HCT116 (cell line): ENCODE results near the gene TPI1. TPM values are rescaled to one million over a fixed set of nuclear protein-coding genes. Genes with fewer than 3 reads are reported as not detected.

Experiments
- ATAC-seq: fragments of 200-7000 bp; cut with Tn5 transposase; 2 replicates; pipeline ENCODE4 v1.9.1; 2020; ENCODE audit warnings: mild to moderate bottlenecking, moderate library complexity
- BruUV-seq: library from RNA; stranded (reverse); fragments of 400-500 nt; replicated peaks from 2 replicates; lab custom pipeline; 2021; lab: Mats Ljungman, UMichigan
- CTCF ChIA-PET: fragments of 300-600 bp; sonication (Branson Sonifier 250); formaldehyde crosslinking; loops from one replicate; lab custom pipeline; 2021; ENCODE audit warnings: antibody characterized with exemption; lab: Charles Lee
- POLR2A ChIA-PET: fragments of 300-600, 350-600 bp; sonication (Branson Sonifier 250); formaldehyde crosslinking; loops from one replicate; lab custom pipeline; 2021; ENCODE audit warnings: antibody characterized with exemption; lab: Charles Lee
- RAD21 ChIA-PET, 2 experiments: fragments of 300-600 bp; sonication (Branson Sonifier 250); formaldehyde crosslinking; loops; one replicate each; lab custom pipeline; 2023; ENCODE audit warnings: low total read pairs in 2 of 2; ENCODE audit not compliant: uncharacterized antibody in 2 of 2, unreplicated experiment in 2 of 2, low non-redundant PET in 1 of 2; lab: Charles Lee
- DNase-seq: peaks from one replicate; pipeline ENCODE4 v3.0.0-alpha.2; 2010; ENCODE audit warnings: low read depth, low spot score
- H2AFZ ChIP-seq: fragments of 200-600 bp; shearing (Covaris generic), sonication (generic); 2 replicates; pipeline ENCODE4 v1.6.1; 2017; ENCODE audit warnings: low read depth, mixed run types, mixed read lengths, antibody characterized with exemption, low read length; ENCODE audit not compliant: poor library complexity, severe bottlenecking
- H3K27ac ChIP-seq: 2 replicates; pipeline ENCODE4 v1.5.1; 2012; ENCODE audit warnings: low read depth, low read length
- H3K27me3 ChIP-seq: fragments of 200-600 bp; sonication (generic); 2 replicates; pipeline ENCODE4 v1.6.1; 2016; ENCODE audit warnings: mixed run types, low read length, mixed read lengths; ENCODE audit not compliant: insufficient read depth
- H3K36me3 ChIP-seq, 2 experiments: fragments of 200-500 bp in 1 of 2; fragments of 200-600 bp in 1 of 2; sonication (Bioruptor generic) in 1 of 2; sonication (generic) in 1 of 2; 2 replicates each; pipeline versions ENCODE4 v1.5.1 to v1.6.1; 2014 to 2016; ENCODE audit warnings: low read length in 2 of 2, inconsistent platforms in 1 of 2, mixed read lengths in 1 of 2, mixed run types in 1 of 2; ENCODE audit not compliant: insufficient read depth in 2 of 2, control insufficient read depth in 1 of 2
- H3K4me1 ChIP-seq, 2 experiments: fragments of 200-600 bp in 1 of 2; sonication (generic) in 1 of 2; 2 replicates each; pipeline versions ENCODE4 v1.5.1 to v1.6.1; 2012 to 2017; ENCODE audit warnings: low read length in 2 of 2, inconsistent platforms in 1 of 2, mild to moderate bottlenecking in 1 of 2, mixed read lengths in 1 of 2, mixed run types in 1 of 2, moderate library complexity in 1 of 2; ENCODE audit not compliant: insufficient read depth in 2 of 2, control insufficient read depth in 1 of 2
- H3K4me2 ChIP-seq: fragments of 200-600 bp; sonication (generic); 2 replicates; pipeline ENCODE4 v1.6.1; 2017; ENCODE audit warnings: mixed run types, low read length, mixed read lengths
- H3K4me3 ChIP-seq, 2 experiments: fragments of 200-600 bp in 1 of 2; sonication (generic) in 1 of 2; replicated peaks in 1 of 2; 2 replicates each; pipeline ENCODE4 v1.5.1; 2011 to 2016; ENCODE audit warnings: low read length in 2 of 2, control low read depth in 1 of 2, low read depth in 1 of 2, mild to moderate bottlenecking in 1 of 2, mixed read lengths in 1 of 2, mixed run types in 1 of 2
- H3K79me2 ChIP-seq: fragments of 200-600 bp; sonication (generic); 2 replicates; pipeline ENCODE4 v1.6.1; 2017; ENCODE audit warnings: mild to moderate bottlenecking, mixed run types, low read length, moderate library complexity, mixed read lengths; ENCODE audit not compliant: insufficient read depth
- H3K9ac ChIP-seq: fragments of 200-600 bp; sonication (generic); 2 replicates; pipeline ENCODE4 v1.6.1; 2016; ENCODE audit warnings: low read length, mixed read lengths
- H3K9me2 ChIP-seq: fragments of 200-600 bp; sonication (generic), shearing (Covaris generic); 2 replicates; pipeline ENCODE4 v1.6.1; 2017; ENCODE audit warnings: mixed run types, mild to moderate bottlenecking, moderate library complexity; ENCODE audit not compliant: insufficient read depth
- H3K9me3 ChIP-seq, 2 experiments: fragments of 200-500 bp in 1 of 2; fragments of 200-600 bp in 1 of 2; sonication (Bioruptor generic) in 1 of 2; sonication (generic) in 1 of 2; 2 replicates each; pipeline ENCODE4 v1.6.1; 2014 to 2017; ENCODE audit warnings: low read length in 2 of 2, mixed read lengths in 2 of 2, inconsistent platforms in 1 of 2, low read depth in 1 of 2, mild to moderate bottlenecking in 1 of 2, mixed run types in 1 of 2, moderate library complexity in 1 of 2; ENCODE audit not compliant: control insufficient read depth in 1 of 2, insufficient read depth in 1 of 2
- H4K20me1 ChIP-seq: fragments of 200-600 bp; sonication (generic), shearing (Covaris generic); 2 replicates; pipeline ENCODE4 v1.6.1; 2017; ENCODE audit warnings: mixed run types, mild to moderate bottlenecking, moderate library complexity; ENCODE audit not compliant: insufficient read depth
- CBX3 ChIP-seq: IDR thresholded peaks from 2 replicates; pipeline ENCODE4 v1.6.1; 2012; ENCODE audit warnings: low read depth
- CEBPB ChIP-seq: IDR thresholded peaks from 2 replicates; pipeline ENCODE4 v1.6.1; 2012; ENCODE audit warnings: low read depth
- EGR1 ChIP-seq: IDR thresholded peaks from 2 replicates; pipeline ENCODE4 v1.6.1; 2012; ENCODE audit warnings: low read depth
- ELF1 ChIP-seq: IDR thresholded peaks from 2 replicates; pipeline ENCODE4 v1.6.1; 2012; ENCODE audit warnings: low read depth, borderline replicate concordance
- EZH2 ChIP-seq: fragments of 200-600 bp; sonication (generic); IDR thresholded peaks from 2 replicates; pipeline ENCODE4 v1.6.1; 2017; ENCODE audit warnings: antibody characterized with exemption, mixed run types
- EZH2phosphoT487 ChIP-seq: fragments of 200-600 bp; IDR thresholded peaks from 2 replicates; pipeline ENCODE4 v1.6.1; 2018; ENCODE audit warnings: antibody characterized with exemption, borderline replicate concordance
- FOSL1 ChIP-seq: IDR thresholded peaks from 2 replicates; pipeline ENCODE4 v1.6.1; 2012; ENCODE audit warnings: low read depth
- JUND ChIP-seq: IDR thresholded peaks from 2 replicates; pipeline ENCODE4 v1.6.1; 2012
- POLR2A ChIP-seq: IDR thresholded peaks from 2 replicates; pipeline ENCODE4 v1.7.0; 2011; ENCODE audit warnings: borderline replicate concordance; ENCODE audit not compliant: insufficient read depth, insufficient read length; ENCODE audit errors: extremely low read depth
- POLR2AphosphoS5 ChIP-seq: IDR thresholded peaks from 2 replicates; pipeline ENCODE4 v1.6.1; 2011; ENCODE audit warnings: mild to moderate bottlenecking, low read depth, low read length, moderate library complexity
- RAD21 ChIP-seq: IDR thresholded peaks from 2 replicates; pipeline ENCODE4 v1.6.1; 2012; ENCODE audit warnings: low read depth, mild to moderate bottlenecking
- SRF ChIP-seq: IDR thresholded peaks from 2 replicates; pipeline ENCODE4 v1.6.1; 2012; ENCODE audit warnings: low read depth
- TCF7L2 ChIP-seq: IDR thresholded peaks from 2 replicates; pipeline ENCODE4 v1.7.0; 2011; ENCODE audit warnings: borderline replicate concordance, inconsistent platforms; ENCODE audit not compliant: insufficient read depth, insufficient read length; ENCODE audit errors: extremely low read depth
- YY1 ChIP-seq: IDR thresholded peaks from 2 replicates; pipeline ENCODE4 v1.6.1; 2011; ENCODE audit warnings: low read length, low read depth, moderate library complexity, mild to moderate bottlenecking; ENCODE audit not compliant: insufficient replicate concordance; ENCODE audit errors: extremely low read depth
- ZBTB33 ChIP-seq: IDR thresholded peaks from 2 replicates; pipeline ENCODE4 v1.6.1; 2011; ENCODE audit warnings: mild to moderate bottlenecking, low read length, moderate library complexity; ENCODE audit not compliant: insufficient replicate concordance; ENCODE audit errors: extremely low read depth
- ZFX ChIP-seq: fragments of 450-650 bp; IDR thresholded peaks from 2 replicates; pipeline ENCODE4 v1.6.1; 2017
- ZNF274 ChIP-seq: fragments of 200-500 bp; sonication (Bioruptor generic); IDR thresholded peaks from 2 replicates; pipeline ENCODE4 v1.6.1; 2014; ENCODE audit warnings: mild to moderate bottlenecking, low read depth, low read length, inconsistent platforms
- intact Hi-C: fragments of 100-400 bp; cut with micrococcal nuclease; formaldehyde crosslinking; loops from 2 replicates; pipeline ENCODE4 v1.10.0; 2022
- total RNA-seq: library from RNA; stranded (reverse); gene quantifications from one replicate; pipeline ENCODE4 v1.2.1, GENCODE V29; 2021; ENCODE audit not compliant: unreplicated experiment
- TF ChIP-seq, protein P1 (sequence below): IDR thresholded peaks from 2 replicates; pipeline ENCODE4 v1.6.1; 2012
- TF ChIP-seq, protein P2 (sequence below): IDR thresholded peaks from 2 replicates; pipeline ENCODE4 v1.6.1; 2012
- TF ChIP-seq, protein P3 (sequence below): IDR thresholded peaks from 2 replicates; pipeline ENCODE4 v1.6.1; 2012; ENCODE audit warnings: low read depth

Gene TPI1
- total RNA-seq, 1 experiment from 2014 or later = 1,068 TPM

- H3K4me2 ChIP-seq = no peak overlapping the region
- ChIA-PET CTCF (no interaction called here), RAD21 (no interaction called here), POLR2A (interaction anchor here (1.4 kb wide), 1 partner anchor 8 kb away, joined by 3 read pairs; no protein-coding TSS in a partner anchor)
- no peak overlapping the region for H2AFZ ChIP-seq
- no peak for ATAC-seq
- H3K9me2 ChIP-seq = no peaks in the 10 kb centered on the region
- no peaks in the 10 kb centered on the region for H4K20me1 ChIP-seq
- H3K79me2 ChIP-seq = peaks cover 13% of the 10 kb centered on the region; the same call in 1 of the 2 replicates
- intact Hi-C loops = no loop called here
- peaks cover 8 to 17% of the 10 kb centered on the region in 2 experiments for H3K36me3 ChIP-seq
- no peaks in the 10 kb centered on the region for H3K27me3 ChIP-seq
- H3K4me3 ChIP-seq = no peak overlapping the region
- H3K9ac ChIP-seq = no peak overlapping the region
- no peak for DNase-seq
- H3K27ac ChIP-seq = no peak overlapping the region
- TF ChIP-seq EZH2 (no peak), YY1 (no peak), POLR2A (no peak), CBX3 (no peak), TCF7L2 (no peak), EGR1 (no peak), FOSL1 (no peak), JUND (no peak), CEBPB (no peak), ELF1 (no peak), EZH2phosphoT487 (no peak), ZBTB33 (no peak), ZFX (no peak), POLR2AphosphoS5 (no peak), RAD21 (no peak), ZNF274 (no peak), SRF (no peak)
- TF ChIP-seq, protein P1, sequence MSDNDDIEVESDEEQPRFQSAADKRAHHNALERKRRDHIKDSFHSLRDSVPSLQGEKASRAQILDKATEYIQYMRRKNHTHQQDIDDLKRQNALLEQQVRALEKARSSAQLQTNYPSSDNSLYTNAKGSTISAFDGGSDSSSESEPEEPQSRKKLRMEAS = no peak
- TF ChIP-seq, protein P2, sequence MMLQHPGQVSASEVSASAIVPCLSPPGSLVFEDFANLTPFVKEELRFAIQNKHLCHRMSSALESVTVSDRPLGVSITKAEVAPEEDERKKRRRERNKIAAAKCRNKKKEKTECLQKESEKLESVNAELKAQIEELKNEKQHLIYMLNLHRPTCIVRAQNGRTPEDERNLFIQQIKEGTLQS = no peak
- TF ChIP-seq, protein P3, sequence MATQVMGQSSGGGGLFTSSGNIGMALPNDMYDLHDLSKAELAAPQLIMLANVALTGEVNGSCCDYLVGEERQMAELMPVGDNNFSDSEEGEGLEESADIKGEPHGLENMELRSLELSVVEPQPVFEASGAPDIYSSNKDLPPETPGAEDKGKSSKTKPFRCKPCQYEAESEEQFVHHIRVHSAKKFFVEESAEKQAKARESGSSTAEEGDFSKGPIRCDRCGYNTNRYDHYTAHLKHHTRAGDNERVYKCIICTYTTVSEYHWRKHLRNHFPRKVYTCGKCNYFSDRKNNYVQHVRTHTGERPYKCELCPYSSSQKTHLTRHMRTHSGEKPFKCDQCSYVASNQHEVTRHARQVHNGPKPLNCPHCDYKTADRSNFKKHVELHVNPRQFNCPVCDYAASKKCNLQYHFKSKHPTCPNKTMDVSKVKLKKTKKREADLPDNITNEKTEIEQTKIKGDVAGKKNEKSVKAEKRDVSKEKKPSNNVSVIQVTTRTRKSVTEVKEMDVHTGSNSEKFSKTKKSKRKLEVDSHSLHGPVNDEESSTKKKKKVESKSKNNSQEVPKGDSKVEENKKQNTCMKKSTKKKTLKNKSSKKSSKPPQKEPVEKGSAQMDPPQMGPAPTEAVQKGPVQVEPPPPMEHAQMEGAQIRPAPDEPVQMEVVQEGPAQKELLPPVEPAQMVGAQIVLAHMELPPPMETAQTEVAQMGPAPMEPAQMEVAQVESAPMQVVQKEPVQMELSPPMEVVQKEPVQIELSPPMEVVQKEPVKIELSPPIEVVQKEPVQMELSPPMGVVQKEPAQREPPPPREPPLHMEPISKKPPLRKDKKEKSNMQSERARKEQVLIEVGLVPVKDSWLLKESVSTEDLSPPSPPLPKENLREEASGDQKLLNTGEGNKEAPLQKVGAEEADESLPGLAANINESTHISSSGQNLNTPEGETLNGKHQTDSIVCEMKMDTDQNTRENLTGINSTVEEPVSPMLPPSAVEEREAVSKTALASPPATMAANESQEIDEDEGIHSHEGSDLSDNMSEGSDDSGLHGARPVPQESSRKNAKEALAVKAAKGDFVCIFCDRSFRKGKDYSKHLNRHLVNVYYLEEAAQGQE = no peak
- H3K4me1 ChIP-seq = peaks cover 15 to 36% of the 10 kb centered on the region in 2 experiments
- H3K9me3 ChIP-seq = no peaks in the 10 kb centered on the region
- BruUV-seq = no TSS peak
These were observed 50.3 kb downstream of the TPI1 start for GRCh38 chr12:6917491-6918231.
